ENCODE measurements around the gene ARGLU1.

The ARGLU1 gene

DNA sequence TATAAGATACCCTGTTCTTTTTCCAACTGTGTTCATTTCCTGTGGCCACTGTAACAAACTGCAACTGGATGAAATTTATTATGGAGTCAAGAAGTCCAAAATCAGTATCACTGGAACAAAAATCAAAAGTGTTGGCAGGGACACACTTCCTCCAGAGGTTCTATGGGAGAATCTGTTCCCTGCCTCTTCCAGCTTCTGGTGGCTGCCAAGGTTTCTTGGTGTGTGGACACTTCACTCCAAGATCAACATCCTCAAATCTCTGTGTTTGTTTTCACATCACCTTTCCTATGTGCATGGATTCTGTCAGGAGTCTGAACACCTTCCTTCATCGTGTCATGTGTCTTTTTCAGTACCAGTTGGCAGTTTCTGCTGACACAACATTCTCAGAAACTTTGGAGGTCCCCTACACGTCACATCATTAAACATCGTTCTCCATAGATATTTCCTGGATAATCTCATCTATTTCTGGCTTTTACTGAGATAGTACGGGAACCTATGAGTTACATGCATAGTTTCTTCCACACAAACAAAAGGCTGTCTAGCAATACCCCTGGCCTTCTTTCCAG, 17.3 kb downstream of the ARGLU1 start:
- ChIA-PET POLR2A (no interaction called here), CTCF (interaction anchor here (0.7 to 1.2 kb wide), 2 partner anchors 11 to 71 kb away, joined by 3 to 5 read pairs; no protein-coding TSS in a partner anchor)
- Histone ChIP-seq H3K9me3 (ENCODE audit: control extremely low read depth in 1 of 5, control insufficient read depth in 4 of 5, insufficient read depth in 2 of 5, low read depth in 1 of 5, low read length in 4 of 5) (no peaks in the 10 kb centered on the region), H3K36me3 (ENCODE audit: control insufficient read depth in 4 of 4, insufficient read depth in 4 of 4, low read length in 3 of 4) (peaks cover 12 to 72% (median 40%) of the 10 kb centered on the region in 4 experiments), H3K27me3 (replicated peaks in 2 of 5; ENCODE audit: control insufficient read depth in 4 of 5, insufficient read depth in 5 of 5, low read length in 4 of 5) (no peaks in the 10 kb centered on the region), H3K4me1 (ENCODE audit: control extremely low read depth in 1 of 4, control insufficient read depth in 4 of 4, insufficient read depth in 4 of 4, low read length in 3 of 4) (peaks cover 0 to 17% (median 6%) of the 10 kb centered on the region in 4 experiments), H3K27ac (ENCODE audit: insufficient read depth in 1 of 2, low read depth in 1 of 2, low read length in 2 of 2, poor library complexity in 1 of 2, severe bottlenecking in 2 of 2) (no peak overlapping the region), H3K4me3 (ENCODE audit: control insufficient read depth in 1 of 7, extremely low read depth in 1 of 7, insufficient read depth in 4 of 7, low read depth in 2 of 7, low read length in 6 of 7) (no peak overlapping the region)
- 91% methylated on average over 4 of the region's 4 CpGs for WGBS (ENCODE audit: insufficient coverage)
- no peak for DNase-seq

DNA sequence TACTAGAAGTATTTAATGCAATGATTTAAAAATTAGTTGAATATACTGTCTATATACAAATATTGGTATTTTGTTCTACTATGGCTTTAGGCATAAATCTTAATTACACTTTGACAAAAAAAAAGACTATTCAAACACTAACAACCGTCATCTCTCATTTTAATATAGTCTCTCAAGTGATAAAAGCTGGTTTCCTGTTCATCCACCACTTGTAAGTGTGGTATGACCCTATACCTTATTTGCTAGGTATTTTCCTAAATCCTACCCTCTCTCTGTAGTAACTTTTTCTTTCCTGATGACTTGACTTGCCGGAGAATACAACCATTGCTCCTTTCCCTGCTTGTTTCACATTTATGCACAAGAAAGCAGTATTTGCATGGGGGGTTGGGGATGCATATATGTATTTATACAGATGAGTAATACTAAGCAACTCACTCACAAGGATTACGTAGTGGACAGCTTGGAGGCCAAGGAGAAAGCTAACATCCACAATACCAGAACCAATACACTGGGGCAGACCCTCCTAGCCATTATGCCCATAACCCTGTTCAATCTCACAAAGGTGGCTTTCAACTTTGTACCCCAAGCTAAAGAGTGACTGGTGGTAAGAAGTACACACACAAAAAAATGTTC, 19.8 kb downstream of the ARGLU1 start:
- CTCF ChIA-PET = interaction anchor here (0.9 kb wide), 1 partner anchor 11 kb away, joined by 3 read pairs; no protein-coding TSS in a partner anchor
- H3K27ac ChIP-seq (ENCODE audit: insufficient read depth in 1 of 2, low read depth in 1 of 2, low read length in 2 of 2, poor library complexity in 1 of 2, severe bottlenecking in 2 of 2) = no peak overlapping the region

DNA sequence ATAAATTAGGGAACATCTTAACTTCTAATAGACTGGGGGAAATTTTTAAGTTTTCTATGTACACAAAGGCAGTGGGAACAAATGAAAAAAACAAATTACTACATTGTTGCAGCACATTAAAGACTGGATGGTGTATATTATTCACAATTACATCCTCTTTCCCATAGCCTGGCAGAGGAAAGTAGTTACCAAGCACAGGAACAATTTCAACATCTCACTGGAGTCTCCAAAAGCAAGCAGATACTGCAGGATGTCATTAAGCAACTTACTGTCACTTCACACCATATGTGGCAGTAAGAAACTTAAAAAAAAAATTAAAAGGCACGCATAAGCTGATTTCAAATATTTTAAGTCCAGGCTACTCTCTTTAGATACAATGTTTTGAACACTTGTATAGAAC, 26.1 kb downstream of the ARGLU1 start:
- CTCF ChIA-PET = interaction anchor here (0.6 to 1.4 kb wide), 3 partner anchors 58 to 1970 kb away, joined by 3 to 5 read pairs (median 3); no protein-coding TSS in a partner anchor
- POLR2A ChIA-PET = no interaction called here

More for the DNA sequence above, 19.8 kb downstream of the ARGLU1 start:
- Histone ChIP-seq H3K9me3 (ENCODE audit: control extremely low read depth in 1 of 5, control insufficient read depth in 4 of 5, insufficient read depth in 2 of 5, low read depth in 1 of 5, low read length in 4 of 5) (no peaks in the 10 kb centered on the region), H3K4me3 (ENCODE audit: control insufficient read depth in 1 of 7, extremely low read depth in 1 of 7, insufficient read depth in 4 of 7, low read depth in 2 of 7, low read length in 6 of 7) (no peak overlapping the region), H3K27me3 (replicated peaks in 2 of 5; ENCODE audit: control insufficient read depth in 4 of 5, insufficient read depth in 5 of 5, low read length in 4 of 5) (no peaks in the 10 kb centered on the region), H3K36me3 (ENCODE audit: control insufficient read depth in 4 of 4, insufficient read depth in 4 of 4, low read length in 3 of 4) (peaks cover 11 to 68% (median 39%) of the 10 kb centered on the region in 4 experiments), H3K4me1 (ENCODE audit: control extremely low read depth in 1 of 4, control insufficient read depth in 4 of 4, insufficient read depth in 4 of 4, low read length in 3 of 4) (peaks cover 0 to 17% (median 6%) of the 10 kb centered on the region in 4 experiments)
- 100% methylated on average over 1 of the region's 3 CpGs for WGBS (ENCODE audit: insufficient coverage)
- POLR2A ChIA-PET = no interaction called here
- no peak for DNase-seq

DNA sequence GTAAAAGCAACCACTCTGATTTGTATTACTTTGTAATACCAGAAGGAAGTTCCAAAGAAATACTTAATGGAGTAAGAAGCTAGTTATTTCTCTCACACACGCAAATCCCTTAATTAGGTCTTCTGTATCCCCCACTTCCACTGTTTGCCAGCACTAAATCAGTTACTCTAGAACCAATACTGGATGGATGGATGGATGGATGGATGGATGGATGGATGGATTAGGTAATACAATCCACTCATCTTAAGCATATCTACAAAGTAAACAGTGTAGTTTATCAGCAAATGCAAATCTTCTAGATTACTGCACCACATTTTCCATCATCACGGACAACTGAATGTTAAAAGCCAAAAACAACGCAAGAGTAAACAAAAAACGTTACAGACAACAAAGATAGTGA, 27.3 kb downstream of the ARGLU1 start:
- peaks cover 0 to 9% (median 8%) of the 10 kb centered on the region in 4 experiments for H3K4me1 ChIP-seq (ENCODE audit: control extremely low read depth in 1 of 4, control insufficient read depth in 4 of 4, insufficient read depth in 4 of 4, low read length in 3 of 4)
- H3K9me3 ChIP-seq (ENCODE audit: control extremely low read depth in 1 of 5, control insufficient read depth in 4 of 5, insufficient read depth in 2 of 5, low read depth in 1 of 5, low read length in 4 of 5) = no peaks in the 10 kb centered on the region
- no peaks in the 10 kb centered on the region for H3K27me3 ChIP-seq (replicated peaks in 2 of 5; ENCODE audit: control insufficient read depth in 4 of 5, insufficient read depth in 5 of 5, low read length in 4 of 5)
- POLR2A ChIA-PET = no interaction called here
- no peak for DNase-seq
- H3K27ac ChIP-seq (ENCODE audit: insufficient read depth in 1 of 2, low read depth in 1 of 2, low read length in 2 of 2, poor library complexity in 1 of 2, severe bottlenecking in 2 of 2) = no peak overlapping the region
- no peak overlapping the region for H3K4me3 ChIP-seq (ENCODE audit: control insufficient read depth in 1 of 7, extremely low read depth in 1 of 7, insufficient read depth in 4 of 7, low read depth in 2 of 7, low read length in 6 of 7)
- 94% methylated on average over 3 of the region's 4 CpGs for WGBS (ENCODE audit: insufficient coverage)
- CTCF ChIA-PET = interaction anchor here (0.6 to 1.4 kb wide), 2 partner anchors 304 to 1969 kb away, joined by 3 read pairs; no protein-coding TSS in a partner anchor
- H3K36me3 ChIP-seq (ENCODE audit: control insufficient read depth in 4 of 4, insufficient read depth in 4 of 4, low read length in 3 of 4) = peaks cover 5 to 37% (median 21%) of the 10 kb centered on the region in 4 experiments

More for the DNA sequence above, 26.1 kb downstream of the ARGLU1 start:
- H3K27ac ChIP-seq (ENCODE audit: insufficient read depth in 1 of 2, low read depth in 1 of 2, low read length in 2 of 2, poor library complexity in 1 of 2, severe bottlenecking in 2 of 2) = no peak overlapping the region
- H3K9me3 ChIP-seq (ENCODE audit: control extremely low read depth in 1 of 5, control insufficient read depth in 4 of 5, insufficient read depth in 2 of 5, low read depth in 1 of 5, low read length in 4 of 5) = no peaks in the 10 kb centered on the region
- DNase-seq = no peak
- no peaks in the 10 kb centered on the region for H3K4me1 ChIP-seq (ENCODE audit: control extremely low read depth in 1 of 4, control insufficient read depth in 4 of 4, insufficient read depth in 4 of 4, low read length in 3 of 4)
- H3K4me3 ChIP-seq (ENCODE audit: control insufficient read depth in 1 of 7, extremely low read depth in 1 of 7, insufficient read depth in 4 of 7, low read depth in 2 of 7, low read length in 6 of 7) = no peak overlapping the region
- no peaks in the 10 kb centered on the region for H3K27me3 ChIP-seq (replicated peaks in 2 of 5; ENCODE audit: control insufficient read depth in 4 of 5, insufficient read depth in 5 of 5, low read length in 4 of 5)
- peaks cover 5 to 47% (median 27%) of the 10 kb centered on the region in 4 experiments for H3K36me3 ChIP-seq (ENCODE audit: control insufficient read depth in 4 of 4, insufficient read depth in 4 of 4, low read length in 3 of 4)
- WGBS (ENCODE audit: insufficient coverage) = no CpG with 5 or more reads among the region's 1 CpG

DNA sequence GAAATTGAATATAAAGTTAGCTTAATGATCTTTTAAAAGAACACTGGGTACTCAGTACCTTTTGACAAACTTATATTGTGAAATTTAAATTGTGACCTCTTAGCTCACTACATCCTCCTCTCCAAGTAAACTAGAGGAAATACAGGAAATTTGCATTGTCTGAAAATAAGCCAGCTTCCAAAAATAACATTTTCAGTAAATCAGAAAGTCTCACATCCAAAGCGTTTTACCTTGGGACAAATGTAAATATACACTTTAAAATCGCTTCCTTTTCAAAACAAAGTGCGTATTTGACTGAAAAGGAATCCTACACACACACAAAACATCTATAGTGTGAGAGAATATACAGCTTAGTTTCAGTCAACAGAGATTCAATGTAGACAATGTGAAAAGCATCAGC, 30.4 kb downstream of the ARGLU1 start:
- no peak overlapping the region for H3K4me3 ChIP-seq (ENCODE audit: control insufficient read depth in 1 of 7, extremely low read depth in 1 of 7, insufficient read depth in 4 of 7, low read depth in 2 of 7, low read length in 6 of 7)
- CTCF ChIA-PET = interaction anchor here (0.7 to 2.4 kb wide), 9 partner anchors 8 to 1966 kb away, joined by 3 to 11 read pairs (median 4); no protein-coding TSS in a partner anchor
- POLR2A ChIA-PET = interaction anchor here (0.6 kb wide), 1 partner anchor 51 kb away, joined by 3 read pairs; no protein-coding TSS in a partner anchor
- no peaks in the 10 kb centered on the region for H3K9me3 ChIP-seq (ENCODE audit: control extremely low read depth in 1 of 5, control insufficient read depth in 4 of 5, insufficient read depth in 2 of 5, low read depth in 1 of 5, low read length in 4 of 5)
- H3K27ac ChIP-seq (ENCODE audit: insufficient read depth in 1 of 2, low read depth in 1 of 2, low read length in 2 of 2, poor library complexity in 1 of 2, severe bottlenecking in 2 of 2) = no peak overlapping the region
- peaks cover 1 to 35% (median 29%) of the 10 kb centered on the region in 4 experiments for H3K4me1 ChIP-seq (ENCODE audit: control extremely low read depth in 1 of 4, control insufficient read depth in 4 of 4, insufficient read depth in 4 of 4, low read length in 3 of 4)
- no CpG with 5 or more reads among the region's 3 CpGs for WGBS (ENCODE audit: insufficient coverage)
- no peak for DNase-seq
- peaks cover 0 to 16% (median 6%) of the 10 kb centered on the region in 4 experiments for H3K36me3 ChIP-seq (ENCODE audit: control insufficient read depth in 4 of 4, insufficient read depth in 4 of 4, low read length in 3 of 4)
- peaks cover 0 to 25% (median 12%) of the 10 kb centered on the region in 5 experiments for H3K27me3 ChIP-seq (replicated peaks in 2 of 5; ENCODE audit: control insufficient read depth in 4 of 5, insufficient read depth in 5 of 5, low read length in 4 of 5)

DNA sequence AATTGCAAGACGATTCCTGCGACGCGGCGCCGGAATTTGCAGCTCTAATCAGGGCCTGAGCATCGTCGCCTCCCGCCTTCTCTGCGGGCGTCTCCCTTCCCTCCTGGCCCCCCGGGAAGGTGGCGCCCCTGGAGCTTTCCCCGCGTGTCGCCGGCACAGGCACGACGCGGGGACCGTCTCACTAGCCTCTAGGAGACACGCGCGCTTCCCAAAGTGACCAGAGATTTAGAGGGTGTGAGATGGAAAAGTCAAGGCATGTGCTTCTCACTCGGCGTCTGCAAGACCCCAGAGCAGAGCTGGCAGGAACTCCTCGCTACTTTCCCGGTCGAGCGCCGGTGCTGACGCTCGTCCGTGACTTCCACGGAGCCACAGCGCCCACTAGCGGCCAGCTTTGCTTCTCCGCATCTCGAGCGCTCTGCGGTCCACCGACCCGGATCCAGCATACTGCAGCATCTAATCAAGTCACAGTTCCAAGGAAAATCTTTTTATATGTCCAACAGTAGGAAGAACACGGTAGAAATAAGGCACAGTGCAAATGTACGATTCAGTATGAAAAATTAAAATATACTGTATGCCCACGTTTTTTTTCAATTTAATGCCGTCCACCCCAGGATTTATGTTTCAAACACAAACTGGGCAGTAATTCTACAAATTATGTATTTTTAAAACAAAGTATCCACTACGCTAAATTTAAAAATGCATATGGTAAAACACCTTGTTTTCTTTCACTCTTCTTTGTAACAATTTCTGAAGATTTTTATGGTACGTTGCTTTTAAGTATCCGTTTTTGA, 31.5 kb downstream of the ARGLU1 start:
- ChIA-PET POLR2A (no interaction called here), CTCF (interaction anchor here (0.7 to 2.5 kb wide), 17 partner anchors 9 to 1965 kb away, joined by 3 to 13 read pairs (median 4); partner anchors contain the start of gene ARGLU1)
- Histone ChIP-seq H3K4me1 (ENCODE audit: control extremely low read depth in 1 of 4, control insufficient read depth in 4 of 4, insufficient read depth in 4 of 4, low read length in 3 of 4) (peaks cover 1 to 37% (median 33%) of the 10 kb centered on the region in 4 experiments), H3K27me3 (replicated peaks in 2 of 5; ENCODE audit: control insufficient read depth in 4 of 5, insufficient read depth in 5 of 5, low read length in 4 of 5) (peaks cover 0 to 35% (median 20%) of the 10 kb centered on the region in 5 experiments), H3K36me3 (ENCODE audit: control insufficient read depth in 4 of 4, insufficient read depth in 4 of 4, low read length in 3 of 4) (peaks cover 0 to 11% (median 3%) of the 10 kb centered on the region in 4 experiments), H3K4me3 (ENCODE audit: control insufficient read depth in 1 of 7, extremely low read depth in 1 of 7, insufficient read depth in 4 of 7, low read depth in 2 of 7, low read length in 6 of 7) (peak overlapping the region; percentile 56 to 80 (median 66)), H3K9me3 (ENCODE audit: control extremely low read depth in 1 of 5, control insufficient read depth in 4 of 5, insufficient read depth in 2 of 5, low read depth in 1 of 5, low read length in 4 of 5) (no peaks in the 10 kb centered on the region), H3K27ac (ENCODE audit: insufficient read depth in 1 of 2, low read depth in 1 of 2, low read length in 2 of 2, poor library complexity in 1 of 2, severe bottlenecking in 2 of 2) (no peak overlapping the region)
- WGBS (ENCODE audit: insufficient coverage) = 0% methylated on average over 28 of the region's 50 CpGs
- peak; percentile 84 to 91 (median 88) for DNase-seq
